ENCODE results near the gene ZNF438. TPM values are rescaled to one million over a fixed set of nuclear protein-coding genes. Genes with fewer than 3 reads are reported as not detected.

The ZNF438 gene
- total and polyA plus RNA-seq, 2 of the 8 experiments (the other 6 are each of a cell fraction or from before 2014, with no cell fraction given): 0.95 to 1.7 TPM

- DNase-seq (ENCODE audit: low read depth in 1 of 2, low spot score in 2 of 2): no peak
- Histone ChIP-seq H2BK15ac (ENCODE audit: low read length) (no peak overlapping the region), H4K5ac (ENCODE audit: insufficient read length, low read depth, low read length) (no peak overlapping the region), H2BK20ac (ENCODE audit: low read length) (no peak overlapping the region), H3K4me1 (replicated peaks in 1 of 4; ENCODE audit: control insufficient read depth in 3 of 4, insufficient read depth in 4 of 4, low read length in 3 of 4) (no peaks in the 10 kb centered on the region; a peak in 1 of 7 replicates), H3K23me2 (ENCODE audit: low read depth, low read length) (no peaks in the 10 kb centered on the region), H3K27me3 (replicated peaks in 1 of 4; ENCODE audit: control insufficient read depth in 3 of 4, extremely low read depth in 1 of 4, insufficient read depth in 3 of 4, low read length in 3 of 4) (no peaks in the 10 kb centered on the region), H2BK5ac (ENCODE audit: low read depth, low read length) (no peak overlapping the region), H3K27ac (ENCODE audit: low read depth, low read length) (no peak overlapping the region), H3K79me1 (ENCODE audit: low read depth, low read length) (no peaks in the 10 kb centered on the region), H3K23ac (ENCODE audit: insufficient read length) (no peak overlapping the region), H3K9ac (replicated peaks in 1 of 4; ENCODE audit: extremely low read depth in 1 of 4, low read depth in 3 of 4, low read length in 3 of 4) (no peak overlapping the region), H3K18ac (ENCODE audit: extremely low read depth, low read length) (no peak overlapping the region), H4K8ac (ENCODE audit: extremely low read depth, insufficient read depth, low read length) (no peak overlapping the region), H3K14ac (ENCODE audit: insufficient read length) (no peak overlapping the region), H3K4ac (replicated peaks; ENCODE audit: insufficient read length, low read depth, low read length) (no peak overlapping the region), H2BK120ac (replicated peaks; ENCODE audit: low read depth, low read length) (no peak overlapping the region), H3K9me3 (ENCODE audit: insufficient read depth in 2 of 2, low read depth in 1 of 2, low read length in 1 of 2) (no peaks in the 10 kb centered on the region), H2BK12ac (ENCODE audit: low read depth, low read length) (no peak overlapping the region), H3K56ac (replicated peaks; ENCODE audit: insufficient read length, low read depth, low read length) (no peak overlapping the region), H4K20me1 (replicated peaks in 1 of 2; ENCODE audit: control insufficient read depth in 1 of 2, insufficient read depth in 2 of 2, low read length in 2 of 2) (no peaks in the 10 kb centered on the region), H2AK5ac (ENCODE audit: low read depth, low read length) (no peak overlapping the region), H2AFZ (ENCODE audit: low read length) (no peak overlapping the region), H3K4me2 (ENCODE audit: insufficient read depth in 1 of 2, low read depth in 2 of 2, low read length in 2 of 2) (no peak overlapping the region), H4K91ac (replicated peaks; ENCODE audit: insufficient read length, low read length) (no peak overlapping the region), H3K79me2 (ENCODE audit: control insufficient read depth in 1 of 2, insufficient read depth in 2 of 2, low read length in 2 of 2) (no peaks in the 10 kb centered on the region), H3K4me3 (ENCODE audit: extremely low read depth in 1 of 4, insufficient read depth in 2 of 4, low read depth in 3 of 4, low read length in 4 of 4) (no peak overlapping the region), H3K36me3 (ENCODE audit: control insufficient read depth in 2 of 4, insufficient read depth in 4 of 4, low read length in 3 of 4) (no peaks in the 10 kb centered on the region)
- 86% methylated on average over 2 of the region's 2 CpGs; no CpG with 5 or more reads in 1 of the 2 experiments for WGBS, 2 experiments (ENCODE audit: extremely low coverage in 1 of 2, insufficient coverage in 1 of 2, insufficient read length in 1 of 2, insufficient replicate concordance in 2 of 2, low coverage in 1 of 2, low lambda C conversion rate in 2 of 2, missing lambda C conversion rate in 1 of 2)
- ChIA-PET POLR2A (ENCODE audit: partially characterized antibody) (interaction anchor here (1.5 kb wide), 1 partner anchor 8 kb away, joined by 5 read pairs; no protein-coding TSS in a partner anchor), CTCF (ENCODE audit: partially characterized antibody) (no interaction called here)
- no peak for FAIRE-seq
- TF ChIP-seq KDM1A (IDR thresholded peaks at IDR 0.05; ENCODE audit: borderline replicate concordance, low read length): no peak
These were observed 180.9 kb downstream of the ZNF438 start for GRCh38 chr10:30850776-30851175.
